ENCODE measurements around the gene PSMG4. TPM values are rescaled to one million over a fixed set of nuclear protein-coding genes. Genes with fewer than 3 reads are reported as not detected.

PSMG4 gene
- total RNA-seq, 1 donor from 2014 or later: 27.8 TPM

DNA sequence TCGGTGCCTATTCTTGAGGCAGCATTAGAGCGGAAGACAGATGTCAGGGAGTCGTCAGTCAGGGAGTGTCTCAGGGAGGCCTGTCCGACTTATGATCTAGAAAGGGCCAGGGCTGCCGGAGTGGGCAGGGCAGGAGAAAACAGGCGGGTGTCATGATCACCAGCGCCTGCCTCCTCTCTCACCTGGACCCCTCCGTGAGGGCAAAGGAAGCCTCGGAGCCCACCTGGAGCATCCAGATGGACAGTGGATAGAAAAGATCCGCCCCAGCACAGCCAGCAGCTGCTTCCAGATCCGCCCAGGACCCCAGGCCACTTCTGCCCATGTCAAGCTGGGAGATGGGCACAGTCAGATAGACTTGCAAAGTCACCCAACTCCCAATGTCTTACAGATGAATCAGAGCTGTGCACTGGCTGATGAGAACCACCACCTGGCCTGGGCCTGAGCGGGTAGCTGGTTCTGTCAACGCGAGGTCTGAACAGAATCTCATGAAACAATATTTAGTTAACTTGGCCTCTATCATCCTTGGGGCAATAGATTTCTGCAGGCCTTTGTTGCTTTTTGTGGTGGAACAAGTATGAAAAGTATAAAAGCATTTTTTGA, 22.2 kb downstream of the PSMG4 start:
- Mint-ChIP-seq H3K4me3 (no peak overlapping the region), H3K27ac (peak overlapping the region; percentile 84), H3K9me3 (no peaks in the 10 kb centered on the region), H3K4me1 (peaks cover 20% of the 10 kb centered on the region), H3K36me3 (peaks cover 4% of the 10 kb centered on the region), H3K27me3 (ENCODE audit: low read depth) (no peaks in the 10 kb centered on the region)
- TF ChIP-seq, protein P1, sequence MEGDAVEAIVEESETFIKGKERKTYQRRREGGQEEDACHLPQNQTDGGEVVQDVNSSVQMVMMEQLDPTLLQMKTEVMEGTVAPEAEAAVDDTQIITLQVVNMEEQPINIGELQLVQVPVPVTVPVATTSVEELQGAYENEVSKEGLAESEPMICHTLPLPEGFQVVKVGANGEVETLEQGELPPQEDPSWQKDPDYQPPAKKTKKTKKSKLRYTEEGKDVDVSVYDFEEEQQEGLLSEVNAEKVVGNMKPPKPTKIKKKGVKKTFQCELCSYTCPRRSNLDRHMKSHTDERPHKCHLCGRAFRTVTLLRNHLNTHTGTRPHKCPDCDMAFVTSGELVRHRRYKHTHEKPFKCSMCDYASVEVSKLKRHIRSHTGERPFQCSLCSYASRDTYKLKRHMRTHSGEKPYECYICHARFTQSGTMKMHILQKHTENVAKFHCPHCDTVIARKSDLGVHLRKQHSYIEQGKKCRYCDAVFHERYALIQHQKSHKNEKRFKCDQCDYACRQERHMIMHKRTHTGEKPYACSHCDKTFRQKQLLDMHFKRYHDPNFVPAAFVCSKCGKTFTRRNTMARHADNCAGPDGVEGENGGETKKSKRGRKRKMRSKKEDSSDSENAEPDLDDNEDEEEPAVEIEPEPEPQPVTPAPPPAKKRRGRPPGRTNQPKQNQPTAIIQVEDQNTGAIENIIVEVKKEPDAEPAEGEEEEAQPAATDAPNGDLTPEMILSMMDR (IDR thresholded peaks at IDR 0.05; ENCODE audit: unreplicated experiment): no peak
- no peak for DNase-seq (ENCODE audit: low spot score in 2 of 2, unreplicated experiment in 2 of 2)

DNA sequence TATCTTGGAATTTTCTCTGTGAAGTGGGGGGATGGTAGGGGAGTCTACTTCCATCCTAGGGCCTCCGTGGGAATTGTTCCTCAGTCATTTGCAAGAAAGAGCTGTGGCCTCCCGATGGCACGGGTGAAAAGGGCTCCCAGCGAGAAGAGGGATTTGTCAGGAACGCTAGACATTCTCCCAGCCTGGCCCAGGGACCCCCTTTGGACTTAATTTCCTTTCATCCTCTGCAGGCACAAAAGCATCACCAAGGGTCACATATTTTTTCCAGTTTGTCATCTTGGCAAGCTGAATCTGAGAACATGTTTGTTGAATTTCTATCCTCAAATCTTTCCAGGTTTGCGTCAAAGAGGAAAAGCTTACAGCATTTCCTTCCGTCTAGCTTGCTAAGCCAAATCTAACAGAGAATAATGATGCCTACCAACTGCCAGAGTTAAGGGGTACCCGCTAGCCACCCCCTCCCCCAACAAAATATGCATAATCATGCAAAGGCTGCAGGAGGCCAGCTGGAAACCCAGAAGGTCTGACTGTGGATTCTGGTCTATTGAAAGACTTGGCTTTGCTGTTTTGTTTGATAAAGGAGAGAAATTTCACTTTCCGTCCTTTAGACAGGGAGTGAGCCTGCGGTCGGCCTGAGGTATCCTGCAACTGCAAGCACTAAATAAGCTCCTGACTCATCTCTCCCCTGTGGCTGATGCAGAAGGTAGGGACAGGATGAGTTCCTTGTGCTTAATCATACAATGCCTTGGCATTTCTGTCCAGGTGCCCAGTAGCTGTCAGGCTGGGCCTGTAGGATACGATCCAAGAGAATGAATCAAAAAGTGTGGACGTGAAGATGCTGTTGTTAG, 23.1 kb downstream of the PSMG4 start:
- H3K4me1 Mint-ChIP-seq: peaks cover 20% of the 10 kb centered on the region
- H3K9me3 Mint-ChIP-seq: no peaks in the 10 kb centered on the region
- H3K27me3 Mint-ChIP-seq (ENCODE audit: low read depth): no peaks in the 10 kb centered on the region
- peaks cover 4% of the 10 kb centered on the region for H3K36me3 Mint-ChIP-seq
- no peak overlapping the region for H3K4me3 Mint-ChIP-seq
- H3K27ac Mint-ChIP-seq: peak overlapping the region; percentile 84
- DNase-seq (ENCODE audit: low spot score in 2 of 2, unreplicated experiment in 2 of 2): no peak
- TF ChIP-seq, protein P1 (IDR thresholded peaks at IDR 0.05; ENCODE audit: unreplicated experiment): no peak

DNA sequence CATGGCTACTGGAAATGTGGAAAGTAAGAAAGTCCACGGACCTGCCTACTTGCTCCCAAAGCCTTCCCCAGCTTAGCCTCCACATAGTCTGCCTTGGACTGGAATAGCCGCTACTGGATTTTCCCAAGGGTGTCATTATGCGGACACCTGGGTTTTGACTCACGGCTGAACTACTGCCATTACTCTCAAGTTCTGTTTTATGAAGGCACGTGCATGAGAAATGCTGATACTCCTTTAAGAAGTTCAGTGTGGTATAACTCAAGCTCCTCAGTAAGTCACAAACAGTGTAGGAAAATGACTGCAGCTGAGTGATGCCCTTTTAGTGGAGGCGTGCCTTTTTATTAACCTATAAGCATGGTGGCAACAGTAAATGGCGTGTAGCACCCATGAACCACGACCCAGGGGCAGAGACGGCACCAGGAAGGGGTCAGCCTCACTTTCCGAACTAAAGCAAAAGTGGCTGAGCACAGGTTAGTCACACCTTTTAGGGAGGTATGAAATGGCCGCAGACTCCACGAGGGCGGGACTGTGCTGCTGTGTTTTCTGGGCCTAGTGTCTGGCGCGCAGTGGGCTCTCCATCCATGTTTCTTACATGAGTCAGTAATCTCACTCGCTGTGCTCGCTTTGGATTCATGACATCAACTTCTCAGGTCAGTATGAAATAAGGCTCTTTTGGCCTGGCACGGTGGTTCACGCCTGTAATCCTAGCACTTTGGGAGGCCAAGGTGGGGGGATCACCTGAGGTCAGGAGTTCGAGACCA, 23.9 kb downstream of the PSMG4 start:
- no peak for DNase-seq (ENCODE audit: low spot score in 2 of 2, unreplicated experiment in 2 of 2)
- Mint-ChIP-seq H3K9me3 (no peaks in the 10 kb centered on the region), H3K27ac (peak overlapping the region; percentile 84), H3K27me3 (ENCODE audit: low read depth) (no peaks in the 10 kb centered on the region), H3K4me1 (peaks cover 20% of the 10 kb centered on the region), H3K4me3 (no peak overlapping the region), H3K36me3 (peaks cover 6% of the 10 kb centered on the region)
- TF ChIP-seq, protein P1 (IDR thresholded peaks at IDR 0.05; ENCODE audit: unreplicated experiment): no peak

DNA sequence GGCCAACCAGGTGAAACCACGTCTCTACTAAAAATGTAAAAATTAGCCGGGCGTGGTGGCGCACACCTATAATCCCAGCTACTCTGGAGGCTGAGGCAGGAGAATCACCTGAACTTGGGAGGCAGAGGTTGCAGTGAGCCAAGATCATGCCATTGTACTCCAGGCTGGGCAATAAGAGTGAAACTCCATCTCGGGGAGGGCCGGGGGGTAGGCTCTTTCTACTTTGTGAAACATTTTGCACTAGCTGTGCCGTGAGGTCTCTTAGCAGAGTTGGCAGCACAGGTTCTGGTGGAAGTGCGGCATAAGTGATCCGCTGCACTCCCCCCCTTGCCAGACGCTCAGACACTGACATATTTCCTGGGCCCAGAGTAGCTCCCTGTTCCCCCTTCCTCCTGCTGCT, 24.5 kb downstream of the PSMG4 start:
- H3K9me3 Mint-ChIP-seq: no peaks in the 10 kb centered on the region
- no peak for DNase-seq (ENCODE audit: low spot score in 2 of 2, unreplicated experiment in 2 of 2)
- H3K36me3 Mint-ChIP-seq: peaks cover 10% of the 10 kb centered on the region
- peaks cover 20% of the 10 kb centered on the region for H3K4me1 Mint-ChIP-seq
- no peaks in the 10 kb centered on the region for H3K27me3 Mint-ChIP-seq (ENCODE audit: low read depth)
- peak overlapping the region; percentile 19 for H3K27ac Mint-ChIP-seq
- TF ChIP-seq, protein P1 (IDR thresholded peaks at IDR 0.05; ENCODE audit: unreplicated experiment): no peak
- no peak overlapping the region for H3K4me3 Mint-ChIP-seq

DNA sequence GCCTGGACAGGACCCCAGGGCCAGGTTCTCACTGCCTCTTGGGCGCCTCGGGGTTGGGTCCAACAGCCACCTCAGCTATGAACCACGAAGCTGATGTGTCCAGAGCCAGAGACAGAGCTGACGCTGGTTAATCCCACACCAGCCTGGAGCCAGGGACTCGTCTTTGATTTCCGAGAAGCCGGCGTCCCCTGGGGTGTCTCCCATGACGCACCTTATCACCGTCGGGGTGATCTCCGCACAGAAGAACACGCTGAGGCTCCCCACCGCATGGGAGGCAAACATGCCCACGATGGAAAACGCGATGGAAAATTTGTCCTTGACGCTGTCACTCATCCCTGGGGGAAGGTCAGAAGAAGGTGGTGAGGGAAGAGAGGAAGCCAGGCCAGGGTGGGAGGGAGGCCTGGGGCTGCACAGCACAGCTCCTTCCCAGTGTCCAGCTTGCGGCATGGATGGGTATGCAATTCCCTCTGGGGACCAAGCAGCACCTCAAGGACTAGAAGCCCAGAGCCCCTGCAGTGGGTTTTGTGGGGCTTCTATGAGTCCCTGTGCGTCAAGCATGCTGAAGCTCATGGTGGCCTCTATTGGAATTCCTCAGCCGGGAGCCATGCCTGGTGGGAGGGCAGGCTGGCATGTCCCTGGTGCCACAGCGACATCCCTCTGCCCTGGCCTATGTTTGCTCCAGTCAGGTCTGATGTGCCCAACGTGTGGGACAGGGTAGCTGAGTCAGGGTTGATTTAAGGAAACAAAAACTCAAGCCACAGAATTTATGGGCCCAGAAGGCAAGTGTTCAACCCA, 25.1 kb downstream of the PSMG4 start:
- Mint-ChIP-seq H3K9me3 (no peaks in the 10 kb centered on the region), H3K27ac (no peak overlapping the region), H3K4me1 (peaks cover 20% of the 10 kb centered on the region), H3K4me3 (no peak overlapping the region), H3K36me3 (peaks cover 14% of the 10 kb centered on the region), H3K27me3 (ENCODE audit: low read depth) (no peaks in the 10 kb centered on the region)
- TF ChIP-seq, protein P1 (IDR thresholded peaks at IDR 0.05; ENCODE audit: unreplicated experiment): no peak
- no peak for DNase-seq (ENCODE audit: low spot score in 2 of 2, unreplicated experiment in 2 of 2)

Measured in mesothelial cell of epicardium (in vitro differentiated cells).